Stimulated activated CD4-positive, alpha-beta T cell treated with anti-CD3 and anti-CD28 coated beads, Interleukin-4, amount 100 ng/mL, for 4 hours (primary cell): ENCODE measurements around the gene IL4R.

ENCODE experiments used
- DNase-seq, 2 experiments: peaks; one replicate each; pipeline ENCODE4 v3.0.0-alpha.2; 2020

The IL4R gene

GRCh38 chr16:27361987-27362386 lies 48.2 kb downstream of the IL4R start:
- DNase-seq = no peak

- no peak for DNase-seq
Observed at GRCh38 chr16:27362570-27363245, 48.9 kb downstream of the IL4R start.

DNA sequence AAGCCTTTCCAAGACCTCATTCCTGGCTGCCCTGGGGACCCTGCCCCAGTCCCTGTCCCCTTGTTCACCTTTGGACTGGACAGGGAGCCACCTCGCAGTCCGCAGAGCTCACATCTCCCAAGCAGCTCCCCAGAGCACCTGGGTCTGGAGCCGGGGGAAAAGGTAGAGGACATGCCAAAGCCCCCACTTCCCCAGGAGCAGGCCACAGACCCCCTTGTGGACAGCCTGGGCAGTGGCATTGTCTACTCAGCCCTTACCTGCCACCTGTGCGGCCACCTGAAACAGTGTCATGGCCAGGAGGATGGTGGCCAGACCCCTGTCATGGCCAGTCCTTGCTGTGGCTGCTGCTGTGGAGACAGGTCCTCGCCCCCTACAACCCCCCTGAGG lies 49.5 kb downstream of the IL4R start:
- DNase-seq = no peak

GRCh38 chr16:27363797-27364196 lies 50.0 kb downstream of the IL4R start:
- no peak for DNase-seq

- peak in 1 of 2 experiments; percentile 26 for DNase-seq
Observed at GRCh38 chr16:27364493-27365141, 50.8 kb downstream of the IL4R start.

GRCh38 chr16:27365142-27366089 lies 51.6 kb downstream of the IL4R start:
- peak in 1 of 2 experiments; percentile 44 for DNase-seq

GRCh38 chr16:27366687-27367460 lies 53.1 kb downstream of the IL4R start:
- peak; percentile 29 to 40 for DNase-seq

GRCh38 chr16:27367461-27368357 lies 53.9 kb downstream of the IL4R start:
- peak; percentile 82 to 98 for DNase-seq

DNA sequence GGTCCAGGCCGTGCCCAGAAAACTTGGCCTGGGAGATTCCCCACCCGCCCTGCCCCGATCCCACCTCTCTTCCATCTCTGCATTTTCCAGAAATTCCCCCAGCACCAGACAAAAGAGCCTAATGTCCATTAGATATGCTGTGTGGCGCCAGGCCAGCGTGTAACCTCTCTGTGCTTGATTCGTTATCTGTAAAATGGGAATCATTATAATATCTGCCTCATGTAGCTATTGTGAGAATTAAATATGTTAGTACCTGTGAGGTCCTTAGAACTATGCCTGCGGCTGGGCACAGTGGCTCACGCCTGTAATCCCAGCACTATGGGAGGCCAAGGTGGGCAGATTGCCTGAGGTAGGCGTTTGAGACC lies 54.6 kb downstream of the IL4R start:
- DNase-seq = no peak

DNA sequence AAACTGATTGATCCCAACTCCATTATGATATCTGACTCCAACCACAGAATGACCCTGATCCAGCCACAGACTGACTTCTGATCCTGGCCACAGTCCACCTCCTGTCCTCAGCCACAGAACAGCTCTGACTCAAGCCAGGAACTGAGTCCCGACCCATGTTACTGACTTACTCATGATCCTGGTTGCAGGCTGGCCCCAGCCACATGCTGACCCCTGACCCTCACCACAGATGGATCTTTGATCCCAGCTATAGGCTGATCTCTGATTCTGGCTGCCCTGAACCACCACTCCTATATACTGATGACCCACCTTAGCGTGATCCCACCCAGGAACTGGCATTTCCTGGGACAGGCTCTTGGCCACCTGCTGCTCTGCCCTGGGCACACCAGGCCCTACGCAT lies 56.0 kb downstream of the IL4R start:
- DNase-seq = no peak

DNA sequence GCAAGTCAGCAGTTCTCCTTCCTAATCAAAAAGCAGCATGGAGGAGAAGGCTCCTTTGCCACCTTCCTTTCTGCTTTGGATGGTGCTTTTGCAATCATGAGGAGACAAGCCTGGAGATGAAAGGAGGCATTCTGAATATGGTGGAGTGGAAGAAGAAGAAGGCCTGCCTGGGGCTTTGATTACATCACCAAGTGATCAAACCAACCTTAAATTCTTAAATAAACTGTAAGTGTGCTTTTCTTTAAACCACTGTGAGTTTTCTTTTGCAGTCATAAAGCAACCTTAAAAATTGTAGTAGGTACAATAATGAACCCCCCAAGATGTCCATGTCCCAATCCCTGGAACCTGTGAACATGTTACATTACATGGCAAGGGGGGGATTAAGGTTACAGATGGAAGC lies 56.5 kb downstream of the IL4R start:
- DNase-seq = no peak

- DNase-seq = no peak
Observed at GRCh38 chr16:27373312-27373711, 59.5 kb downstream of the IL4R start.

- no peak for DNase-seq
Observed at GRCh38 chr16:27374221-27374803, 60.5 kb downstream of the IL4R start.

GRCh38 chr16:27374804-27375425 lies 61.1 kb downstream of the IL4R start:
- DNase-seq = peak; percentile 46 to 47

DNA sequence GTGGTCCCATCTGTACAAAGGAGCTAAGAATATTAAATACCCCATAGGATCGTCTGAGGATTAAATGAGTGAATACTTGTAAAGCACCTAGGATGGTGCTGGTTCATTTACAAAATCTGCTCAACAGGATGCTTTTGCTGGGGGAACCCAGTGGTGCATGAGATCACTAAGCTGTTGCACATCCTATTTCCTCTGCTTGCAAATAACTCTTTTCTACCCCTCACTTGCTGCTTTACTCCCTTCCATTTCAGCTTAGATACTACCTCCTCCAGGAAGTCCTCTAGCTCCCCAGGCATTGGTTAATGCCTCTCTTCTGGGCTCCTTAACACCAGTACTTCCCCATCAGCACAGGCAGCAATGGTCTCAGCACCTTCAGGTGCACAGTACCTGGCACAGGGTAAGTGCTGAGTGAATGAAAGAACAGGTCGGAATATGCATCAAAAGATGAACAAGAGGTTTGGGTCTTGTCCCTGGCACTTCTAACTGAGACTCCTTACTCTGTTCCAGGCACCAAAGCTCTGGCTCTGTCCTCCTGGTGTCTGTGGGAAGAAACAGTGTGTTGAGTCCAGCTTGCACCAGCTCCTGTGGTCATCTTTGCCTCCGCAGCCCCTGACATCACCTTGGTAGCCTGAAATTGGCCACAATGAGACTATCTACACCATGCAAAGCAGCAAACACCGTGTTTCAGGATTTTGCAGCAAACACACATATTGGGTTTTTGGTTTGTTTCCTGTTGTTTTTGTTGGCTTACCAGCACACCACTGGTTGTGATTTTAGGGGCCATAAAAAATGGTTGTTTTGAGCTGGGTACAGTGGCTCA lies 64.1 kb downstream of the IL4R start:
- no peak for DNase-seq

DNA sequence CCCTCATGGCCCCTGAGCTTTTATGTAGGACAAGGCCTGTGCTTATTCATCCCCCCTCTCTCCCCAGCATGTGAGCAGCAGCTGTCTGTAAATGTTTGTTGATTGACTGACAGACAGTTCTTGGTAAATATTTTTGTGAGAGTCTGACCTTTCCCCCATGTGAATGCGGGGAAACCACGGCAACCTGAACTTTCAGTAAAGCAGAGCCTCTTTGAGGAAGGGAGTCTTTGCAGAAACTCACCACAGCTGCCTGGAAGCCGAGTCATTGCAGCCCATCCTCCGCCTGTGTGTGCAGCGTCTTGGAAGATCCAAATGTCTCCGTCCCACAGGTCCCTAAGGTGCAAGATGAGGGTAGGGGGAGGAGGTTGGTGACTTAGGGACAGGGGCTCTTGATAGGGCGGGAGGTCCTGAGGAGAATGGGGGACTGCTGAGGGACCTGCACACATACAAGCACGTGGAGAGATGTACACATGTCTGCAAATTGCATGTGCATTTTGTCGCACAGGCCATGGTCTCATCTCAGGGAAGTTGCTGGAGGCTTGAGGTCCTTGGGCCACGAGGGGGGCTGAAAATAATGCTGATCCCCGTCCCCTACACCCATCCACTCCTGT lies 65.2 kb downstream of the IL4R start:
- DNase-seq = peak in 1 of 2 experiments; percentile 24

- DNase-seq = no peak
Observed at GRCh38 chr16:27379919-27380318, 66.1 kb downstream of the IL4R start.

DNA sequence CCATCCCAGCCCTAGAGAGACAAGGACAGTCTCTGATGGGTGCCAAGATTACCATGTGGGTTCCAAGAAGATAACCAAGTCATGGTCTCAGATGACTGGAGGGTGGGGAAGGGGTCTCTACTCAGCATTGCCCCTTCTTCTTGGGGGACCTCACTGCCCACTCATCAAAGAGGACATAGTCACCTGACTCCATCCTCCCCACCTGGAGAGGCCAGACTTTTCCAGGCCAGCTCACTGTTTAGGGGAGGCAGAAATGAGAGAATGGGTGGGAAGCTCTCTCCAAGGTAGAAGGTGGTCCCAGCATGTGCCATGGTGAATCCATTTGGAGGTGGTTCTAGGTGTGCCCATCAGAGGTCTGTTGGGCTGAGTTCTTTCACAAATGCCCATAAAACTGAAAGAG lies 67.5 kb downstream of the IL4R start:
- no peak for DNase-seq
